Measurements from ENCODE around the gene TNKS2. TPM values are rescaled to one million over a fixed set of nuclear protein-coding genes. Genes with fewer than 3 reads are reported as not detected.
A peak's percentile ranks its signal among the peaks of the same experiment; 100 is the strongest.

The TNKS2 gene
- total RNA-seq, 1 donor from 2014 or later: 36.3 TPM

- intact Hi-C loops (cut with DNase I): no loop called here
- peaks cover 31% of the 10 kb centered on the region for H3K4me1 ChIP-seq
- H3K4me3 ChIP-seq: no peak overlapping the region
- H3K9me3 ChIP-seq: no peaks in the 10 kb centered on the region
- no peak for TF ChIP-seq POLR2A (IDR thresholded peaks at IDR 0.05)
- TF ChIP-seq CTCF (IDR thresholded peaks at IDR 0.05): no peak
- TF ChIP-seq POLR2AphosphoS5 (IDR thresholded peaks at IDR 0.05; ENCODE audit: insufficient read depth in 1 of 2, low read depth in 1 of 2): no peak
- H3K27me3 ChIP-seq: no peaks in the 10 kb centered on the region
- no peak for DNase-seq (ENCODE audit: extremely low spot score in 2 of 2)
- no peak overlapping the region for H3K27ac ChIP-seq
- no peaks in the 10 kb centered on the region for H3K36me3 ChIP-seq
Observed at GRCh38 chr10:91884536-91884935, 86.3 kb downstream of the TNKS2 start.

GRCh38 chr10:91885362-91886079, 87.3 kb downstream of the TNKS2 start:
- TF ChIP-seq POLR2AphosphoS5 (IDR thresholded peaks at IDR 0.05; ENCODE audit: insufficient read depth in 1 of 2, low read depth in 1 of 2) (no peak), POLR2A (IDR thresholded peaks at IDR 0.05) (no peak), CTCF (IDR thresholded peaks at IDR 0.05) (no peak)
- H3K9me3 ChIP-seq: no peaks in the 10 kb centered on the region
- H3K36me3 ChIP-seq: no peaks in the 10 kb centered on the region
- peaks cover 31% of the 10 kb centered on the region for H3K4me1 ChIP-seq
- DNase-seq (ENCODE audit: extremely low spot score in 2 of 2): no peak
- no peak overlapping the region for H3K27ac ChIP-seq
- no peaks in the 10 kb centered on the region for H3K27me3 ChIP-seq
- intact Hi-C loops (cut with DNase I): no loop called here
- no peak overlapping the region for H3K4me3 ChIP-seq

GRCh38 chr10:91886954-91887271, 88.7 kb downstream of the TNKS2 start:
- Histone ChIP-seq H3K9me3 (no peaks in the 10 kb centered on the region), H3K27me3 (no peaks in the 10 kb centered on the region), H3K4me3 (peak overlapping the region; percentile 52 to 55), H3K4me1 (peaks cover 31% of the 10 kb centered on the region), H3K36me3 (no peaks in the 10 kb centered on the region), H3K27ac (peak overlapping the region; percentile 15)
- TF ChIP-seq CTCF (IDR thresholded peaks at IDR 0.05) (no peak), POLR2A (IDR thresholded peaks at IDR 0.05) (no peak), POLR2AphosphoS5 (IDR thresholded peaks at IDR 0.05; ENCODE audit: insufficient read depth in 1 of 2, low read depth in 1 of 2) (no peak)
- intact Hi-C loops (cut with DNase I): no loop called here
- DNase-seq (ENCODE audit: extremely low spot score in 2 of 2): no peak

- no peak for TF ChIP-seq CTCF (IDR thresholded peaks at IDR 0.05)
- TF ChIP-seq POLR2AphosphoS5 (IDR thresholded peaks at IDR 0.05; ENCODE audit: insufficient read depth in 1 of 2, low read depth in 1 of 2): peak in 1 of 2 donors; percentile 42
- H3K36me3 ChIP-seq: no peaks in the 10 kb centered on the region
- peak overlapping the region; percentile 52 to 55 for H3K4me3 ChIP-seq
- no peak for DNase-seq (ENCODE audit: extremely low spot score in 2 of 2)
- peaks cover 31% of the 10 kb centered on the region for H3K4me1 ChIP-seq
- intact Hi-C loops (cut with DNase I): no loop called here
- H3K9me3 ChIP-seq: no peaks in the 10 kb centered on the region
- H3K27me3 ChIP-seq: no peaks in the 10 kb centered on the region
- H3K27ac ChIP-seq: peak overlapping the region; percentile 15
Observed at GRCh38 chr10:91887272-91888076, 89.2 kb downstream of the TNKS2 start.
